AG10803 (cell line): Measurements from ENCODE around the gene PCGF1.

Experiments
- DNase-seq: peaks from one replicate; pipeline ENCODE4 v3.0.0; 2010; ENCODE audit warnings: low read depth
- H3K4me3 ChIP-seq: 2 replicates; pipeline ENCODE4 v1.5.1; 2011; ENCODE audit warnings: mild to moderate bottlenecking, low read length, control low read depth
- CTCF ChIP-seq: conservative IDR thresholded peaks from 2 replicates; pipeline ENCODE4 v1.5.1; 2011; ENCODE audit warnings: mild to moderate bottlenecking, low read length, control low read depth, inconsistent platforms

Gene PCGF1

GRCh38 chr2:74507145-74507925 is at the start of gene PCGF1:
PCGF1 (minus strand) TSS chr2:74507695; CDS start chr2:74507668, 27 bp downstream.
- DNase-seq: peak; percentile 98
- peak within 1 kb of the TSS; percentile 98 for H3K4me3 ChIP-seq
- TF ChIP-seq CTCF: peak; percentile 36

GRCh38 chr2:74556831-74557370 is 49.4 kb upstream of the PCGF1 start:
- no peak overlapping the region for H3K4me3 ChIP-seq
- no peak for TF ChIP-seq CTCF
- no peak for DNase-seq

- DNase-seq: no peak
- peak overlapping the region; percentile 95; the same call in 1 of the 2 replicates for H3K4me3 ChIP-seq
- TF ChIP-seq CTCF: no peak
Measured at GRCh38 chr2:74556159-74556558, 48.7 kb upstream of the PCGF1 start.

GRCh38 chr2:74555610-74556103 is 48.2 kb upstream of the PCGF1 start:
- TF ChIP-seq CTCF: no peak
- DNase-seq: no peak
- peak overlapping the region; percentile 95 for H3K4me3 ChIP-seq

- DNase-seq: no peak
- no peak; the same call in 1 of the 2 replicates for TF ChIP-seq CTCF
- peak overlapping the region; percentile 95 for H3K4me3 ChIP-seq
Measured at GRCh38 chr2:74554820-74555531, 47.5 kb upstream of the PCGF1 start.

- peak; percentile 95 for DNase-seq
- no peak for TF ChIP-seq CTCF
- peak within 1 kb of the TSS; percentile 95 for H3K4me3 ChIP-seq
Measured at GRCh38 chr2:74553892-74554819, 46.7 kb upstream of the PCGF1 start, which contains the start of the genes DOK1 and LOXL3. DOK1 (plus strand) TSS chr2:74554720; CDS start chr2:74554755, 35 bp downstream. LOXL3 (minus strand) TSS chr2:74553942; CDS start chr2:74552634, 1,308 bp downstream.
